HCEC 1CT (cell line): ENCODE data around the gene NBPF3.

Experiments used
- DNase-seq: peaks from one replicate; pipeline ENCODE4 v3.0.0-alpha.2; 2017

The NBPF3 gene

GRCh38 chr1:21520899-21521716, 81.2 kb downstream of the NBPF3 start:
- DNase-seq = peak; percentile 22

DNA sequence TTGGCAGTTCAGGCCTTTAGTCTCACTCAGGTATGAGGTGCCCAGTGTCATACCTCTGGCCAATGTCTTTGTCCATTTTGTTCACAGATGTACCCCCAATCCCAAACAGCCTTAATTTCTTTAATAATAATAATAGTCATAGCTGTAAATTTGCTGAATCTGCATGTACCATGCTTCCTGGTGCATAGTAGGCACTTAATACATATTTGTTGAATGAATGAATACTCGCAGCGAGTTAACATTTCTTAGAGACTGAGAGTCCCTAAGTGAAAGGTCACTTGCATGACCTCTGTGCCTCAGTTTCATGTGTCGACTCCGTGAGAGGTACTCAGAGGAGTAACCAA, 81.8 kb downstream of the NBPF3 start:
- DNase-seq = no peak

DNA sequence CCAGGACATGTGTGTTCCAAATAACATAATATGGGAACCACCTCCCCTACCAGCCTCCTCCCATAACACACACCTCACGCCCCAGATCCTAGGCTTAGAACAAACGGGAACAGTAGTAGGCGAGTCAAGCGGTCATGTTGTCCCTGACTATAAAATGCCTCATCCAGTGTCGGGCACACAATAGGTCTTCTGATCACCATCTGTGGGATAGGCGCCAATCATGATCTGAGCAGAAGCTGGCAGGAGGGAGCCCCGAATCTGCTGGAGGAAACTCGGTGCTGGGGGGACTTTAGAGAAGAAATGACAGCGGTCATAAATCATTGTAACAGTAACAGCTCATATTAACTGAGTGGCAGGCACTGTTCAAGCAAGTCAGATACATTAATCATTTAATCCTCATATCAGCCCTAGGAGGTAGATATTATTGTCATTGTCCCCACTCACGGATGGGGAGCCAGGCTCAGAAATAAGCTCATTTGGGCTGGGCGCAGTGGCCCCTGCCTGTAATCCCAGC, 82.6 kb downstream of the NBPF3 start:
- no peak for DNase-seq

DNA sequence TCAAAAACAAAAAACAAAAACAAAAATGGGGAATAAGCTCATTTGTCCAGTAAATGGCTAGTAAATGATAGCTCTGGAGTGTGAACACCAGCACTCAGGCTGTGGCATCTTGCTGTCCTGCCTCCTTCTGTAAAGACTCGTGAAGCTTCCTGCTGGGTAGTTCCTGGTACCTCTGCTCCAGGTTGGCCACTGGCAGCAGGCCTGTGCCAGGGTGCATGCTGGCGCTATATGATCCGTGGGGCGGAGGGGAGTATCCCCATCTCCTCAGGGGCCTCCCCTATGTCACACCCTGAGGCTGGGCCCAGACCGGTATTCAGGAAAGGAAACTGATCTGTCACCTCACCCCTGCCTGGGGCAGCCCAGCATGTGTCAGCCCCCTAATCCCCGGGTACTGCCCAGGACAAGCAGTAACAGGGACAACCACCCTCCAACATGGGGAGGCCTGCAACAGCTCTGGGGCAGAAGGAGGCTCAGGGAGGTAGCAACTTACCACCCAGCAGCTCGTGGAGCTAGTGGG, 83.4 kb downstream of the NBPF3 start:
- DNase-seq = no peak

DNA sequence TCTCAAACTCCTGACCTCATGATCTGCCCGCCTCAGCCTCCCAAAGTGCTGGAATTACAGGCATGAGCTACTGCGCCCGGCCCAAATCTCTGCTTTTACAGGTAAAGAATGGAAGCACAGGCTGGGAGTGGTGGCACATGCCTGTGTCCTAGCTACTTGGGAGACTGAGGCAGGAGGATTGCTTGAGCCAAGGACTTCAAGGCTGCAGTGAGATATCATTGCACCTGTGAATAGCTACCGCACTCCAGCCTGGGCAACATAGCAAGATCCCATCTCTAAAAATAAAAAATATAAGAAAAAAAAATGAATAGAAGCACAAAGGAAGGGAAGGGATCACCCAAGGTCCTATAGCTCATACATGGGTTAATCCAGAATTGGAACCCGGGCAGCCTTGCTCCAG, 84.3 kb downstream of the NBPF3 start:
- DNase-seq = no peak

GRCh38 chr1:21524686-21525339, 84.9 kb downstream of the NBPF3 start:
- no peak for DNase-seq

- DNase-seq = no peak
Observed at GRCh38 chr1:21525340-21525717, 85.4 kb downstream of the NBPF3 start.

GRCh38 chr1:21526441-21526840, 86.5 kb downstream of the NBPF3 start:
- no peak for DNase-seq

GRCh38 chr1:21530368-21531016, 90.6 kb downstream of the NBPF3 start:
- DNase-seq = no peak

- DNase-seq = no peak
Observed at GRCh38 chr1:21531241-21531640, 91.3 kb downstream of the NBPF3 start.

DNA sequence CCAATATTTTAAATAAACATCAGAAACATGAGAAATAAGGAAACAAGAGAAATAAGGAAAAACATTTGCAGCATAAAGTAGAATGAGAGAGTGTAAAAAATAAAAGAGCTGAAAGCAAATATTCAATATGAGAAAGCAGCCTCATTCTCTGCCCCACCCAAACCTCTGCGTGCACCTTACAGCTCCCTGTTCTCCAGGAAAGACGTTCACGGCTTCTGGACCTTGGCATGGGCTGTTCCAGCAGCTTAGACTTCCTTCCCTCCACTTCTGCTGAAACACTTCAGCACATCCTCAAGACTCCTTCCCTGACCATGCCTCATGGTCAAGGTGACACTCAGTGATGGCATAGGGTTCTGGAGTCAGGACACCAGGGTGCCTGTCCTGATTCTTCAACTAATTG, 92.6 kb downstream of the NBPF3 start:
- DNase-seq = no peak

- no peak for DNase-seq
Observed at GRCh38 chr1:21532992-21533534, 93.1 kb downstream of the NBPF3 start.

GRCh38 chr1:21534146-21534545, 94.2 kb downstream of the NBPF3 start:
- no peak for DNase-seq
